ENCODE data around the gene C2orf72.
A peak's percentile ranks its signal among the peaks of the same experiment; 100 is the strongest.

Gene C2orf72

DNA sequence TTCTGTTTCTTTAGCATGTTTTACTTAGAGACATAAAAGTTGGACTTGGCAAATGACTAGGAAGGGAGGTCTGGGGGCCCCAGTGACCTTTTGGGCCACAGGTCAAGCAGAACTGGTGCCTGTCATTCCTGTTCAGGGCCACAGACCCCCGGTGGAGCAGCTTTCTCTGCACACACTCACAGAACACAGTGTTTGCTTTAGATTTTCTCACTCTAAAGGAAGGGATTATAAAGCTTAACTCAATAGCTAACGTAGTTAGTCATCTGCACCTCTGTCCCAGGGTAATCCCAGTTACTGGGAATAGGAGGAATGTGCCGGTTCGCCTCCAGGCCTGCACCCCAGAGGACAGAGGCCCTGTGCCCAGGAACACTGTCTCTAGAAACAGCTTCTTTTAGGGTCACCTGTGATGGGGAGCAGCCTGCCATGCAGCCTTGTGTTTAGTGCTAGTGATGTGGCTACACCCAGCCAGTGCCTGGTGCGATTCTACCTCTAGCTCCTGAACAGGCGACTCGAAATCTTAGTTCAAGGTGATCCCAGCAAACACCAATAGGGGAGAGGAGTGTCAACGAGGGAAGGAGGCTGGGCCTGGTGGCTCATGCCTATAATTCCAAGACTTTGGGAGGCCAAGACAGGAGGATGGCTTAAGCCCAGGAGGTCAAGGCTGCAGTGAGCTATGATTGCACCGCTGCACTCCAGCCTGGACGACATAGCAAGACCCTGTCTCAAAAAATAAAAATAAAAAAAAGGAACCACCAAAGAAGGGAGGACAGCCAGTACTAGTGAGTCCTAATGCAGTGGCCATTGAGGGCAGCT, 29.8 kb upstream of the C2orf72 start:
- H3K4me3 ChIP-seq (ENCODE audit: low read length), result no peak overlapping the region
- peak; percentile 36 for DNase-seq (ENCODE audit: low read depth)
- TF ChIP-seq, protein P1, sequence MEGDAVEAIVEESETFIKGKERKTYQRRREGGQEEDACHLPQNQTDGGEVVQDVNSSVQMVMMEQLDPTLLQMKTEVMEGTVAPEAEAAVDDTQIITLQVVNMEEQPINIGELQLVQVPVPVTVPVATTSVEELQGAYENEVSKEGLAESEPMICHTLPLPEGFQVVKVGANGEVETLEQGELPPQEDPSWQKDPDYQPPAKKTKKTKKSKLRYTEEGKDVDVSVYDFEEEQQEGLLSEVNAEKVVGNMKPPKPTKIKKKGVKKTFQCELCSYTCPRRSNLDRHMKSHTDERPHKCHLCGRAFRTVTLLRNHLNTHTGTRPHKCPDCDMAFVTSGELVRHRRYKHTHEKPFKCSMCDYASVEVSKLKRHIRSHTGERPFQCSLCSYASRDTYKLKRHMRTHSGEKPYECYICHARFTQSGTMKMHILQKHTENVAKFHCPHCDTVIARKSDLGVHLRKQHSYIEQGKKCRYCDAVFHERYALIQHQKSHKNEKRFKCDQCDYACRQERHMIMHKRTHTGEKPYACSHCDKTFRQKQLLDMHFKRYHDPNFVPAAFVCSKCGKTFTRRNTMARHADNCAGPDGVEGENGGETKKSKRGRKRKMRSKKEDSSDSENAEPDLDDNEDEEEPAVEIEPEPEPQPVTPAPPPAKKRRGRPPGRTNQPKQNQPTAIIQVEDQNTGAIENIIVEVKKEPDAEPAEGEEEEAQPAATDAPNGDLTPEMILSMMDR (IDR thresholded peaks at IDR 0.05; ENCODE audit: insufficient read depth, low read depth, low read length, missing control alignments), result no peak

DNA sequence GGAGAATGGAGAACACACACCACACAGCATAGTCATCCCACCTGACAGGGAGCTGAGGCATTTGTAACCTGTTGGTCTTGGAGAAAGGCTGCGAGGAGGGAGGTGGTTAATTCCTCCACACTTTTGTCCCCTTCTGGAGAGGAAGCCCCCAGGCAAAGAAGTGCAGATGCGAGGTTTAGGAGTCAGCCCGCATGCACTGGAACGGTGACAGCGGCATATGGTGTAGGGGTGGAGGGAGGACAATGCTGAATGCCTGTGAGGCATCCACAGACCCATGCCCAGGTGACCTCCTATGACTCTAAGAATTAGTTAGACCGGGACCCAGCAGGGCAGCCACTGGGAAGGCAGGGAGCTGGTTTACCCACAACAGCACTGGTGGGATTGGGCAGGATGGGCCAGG, 29.2 kb upstream of the C2orf72 start:
- TF ChIP-seq, protein P1 (IDR thresholded peaks at IDR 0.05; ENCODE audit: insufficient read depth, low read depth, low read length, missing control alignments), result no peak
- no peak for DNase-seq (ENCODE audit: low read depth)
- no peak overlapping the region for H3K4me3 ChIP-seq (ENCODE audit: low read length)

DNA sequence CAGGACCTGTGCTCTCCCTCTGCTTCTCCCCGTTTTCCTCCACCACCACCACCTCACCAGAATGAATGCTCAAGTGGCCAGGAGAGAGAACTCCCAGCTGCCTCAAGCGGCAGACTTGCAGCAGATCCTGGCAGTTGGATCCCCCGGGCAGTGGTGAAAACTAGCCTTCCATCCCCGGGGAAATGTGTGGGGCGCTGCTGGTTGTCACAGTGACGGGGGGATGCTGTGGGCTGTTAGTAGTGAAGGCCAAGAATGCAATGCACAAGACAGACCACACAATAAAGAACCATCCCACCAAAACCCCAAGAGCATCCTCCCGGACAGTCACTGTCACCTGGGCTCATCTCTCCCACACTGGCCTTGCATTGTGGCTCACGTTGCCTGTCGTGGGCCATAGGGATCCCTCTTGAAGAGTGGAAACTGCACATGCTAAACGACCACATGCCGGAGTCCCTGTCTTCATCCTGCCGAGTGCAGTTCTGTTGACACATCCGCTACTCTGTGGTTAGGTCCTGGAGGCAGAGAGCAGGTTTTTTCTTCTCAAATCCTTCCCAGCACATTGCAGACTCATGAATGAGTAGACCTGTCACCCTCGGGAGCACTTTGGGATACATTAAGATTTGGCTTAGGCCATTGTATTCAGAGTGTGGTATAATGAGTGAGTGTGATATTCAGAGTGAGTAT, 27.9 kb upstream of the C2orf72 start:
- TF ChIP-seq, protein P1 (IDR thresholded peaks at IDR 0.05; ENCODE audit: insufficient read depth, low read depth, low read length, missing control alignments), result no peak
- DNase-seq (ENCODE audit: low read depth), result no peak
- no peak overlapping the region for H3K4me3 ChIP-seq (ENCODE audit: low read length)

GRCh38 chr2:231010201-231010730, 27.1 kb upstream of the C2orf72 start:
- TF ChIP-seq, protein P1 (IDR thresholded peaks at IDR 0.05; ENCODE audit: insufficient read depth, low read depth, low read length, missing control alignments), result no peak
- no peak overlapping the region for H3K4me3 ChIP-seq (ENCODE audit: low read length)
- no peak for DNase-seq (ENCODE audit: low read depth)

DNA sequence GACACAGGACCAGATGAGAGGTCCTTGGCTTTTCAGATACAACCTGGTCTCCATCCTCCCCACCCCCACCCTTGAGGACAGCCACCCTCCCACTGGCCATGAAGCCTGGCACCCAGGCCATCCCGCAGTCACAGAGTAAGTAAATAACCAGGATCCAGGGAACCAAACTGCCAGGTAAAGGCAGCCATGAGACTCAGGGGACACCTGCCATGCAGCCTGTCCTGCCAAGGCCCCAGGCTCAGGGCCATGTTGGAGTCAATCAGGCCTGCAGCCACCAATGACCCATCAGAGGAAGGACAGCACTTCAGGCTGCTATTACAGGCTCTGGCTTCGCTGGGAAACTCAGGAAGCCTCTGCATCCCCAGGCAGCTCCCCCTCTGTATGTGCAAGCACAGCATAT, 25.8 kb upstream of the C2orf72 start:
- H3K4me3 ChIP-seq (ENCODE audit: low read length), result no peak overlapping the region
- TF ChIP-seq, protein P1 (IDR thresholded peaks at IDR 0.05; ENCODE audit: insufficient read depth, low read depth, low read length, missing control alignments), result no peak
- DNase-seq (ENCODE audit: low read depth), result no peak

DNA sequence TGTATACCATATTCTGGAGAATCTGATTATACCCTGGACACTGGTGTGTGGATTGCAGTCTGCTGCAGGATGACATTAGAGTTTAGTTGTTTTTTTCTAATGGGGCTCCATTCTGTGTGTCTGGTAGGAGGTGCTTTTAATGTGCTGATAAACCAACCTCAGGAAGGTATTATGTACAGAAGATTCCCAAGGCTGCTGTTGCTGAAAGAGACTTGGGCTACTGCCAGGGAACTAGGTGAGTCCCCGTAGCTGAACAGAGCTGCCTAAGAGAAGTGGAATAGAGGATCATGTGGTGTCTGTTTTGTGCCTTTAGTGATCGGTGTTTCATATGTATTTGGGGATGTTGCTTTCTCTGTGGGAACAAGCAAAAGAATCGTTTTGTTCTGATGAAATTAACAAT, 24.9 kb upstream of the C2orf72 start:
- DNase-seq (ENCODE audit: low read depth), result peak; percentile 23
- TF ChIP-seq, protein P1 (IDR thresholded peaks at IDR 0.05; ENCODE audit: insufficient read depth, low read depth, low read length, missing control alignments), result no peak
- no peak overlapping the region for H3K4me3 ChIP-seq (ENCODE audit: low read length)

All from epithelial cell of esophagus (primary cell).